COLO668 (cell line): ENCODE measurements around the gene CDK5R1.
A peak's percentile ranks its signal among the peaks of the same experiment; 100 is the strongest.

Experiments
- DNase-seq: peaks from one replicate; lab custom pipeline; 2025; ENCODE audit not compliant: unreplicated experiment; lab: John Stamatoyannopoulos, UW

The CDK5R1 gene

GRCh38 chr17:32470405-32471167, 16.2 kb upstream of the CDK5R1 start:
- no peak for DNase-seq

DNA sequence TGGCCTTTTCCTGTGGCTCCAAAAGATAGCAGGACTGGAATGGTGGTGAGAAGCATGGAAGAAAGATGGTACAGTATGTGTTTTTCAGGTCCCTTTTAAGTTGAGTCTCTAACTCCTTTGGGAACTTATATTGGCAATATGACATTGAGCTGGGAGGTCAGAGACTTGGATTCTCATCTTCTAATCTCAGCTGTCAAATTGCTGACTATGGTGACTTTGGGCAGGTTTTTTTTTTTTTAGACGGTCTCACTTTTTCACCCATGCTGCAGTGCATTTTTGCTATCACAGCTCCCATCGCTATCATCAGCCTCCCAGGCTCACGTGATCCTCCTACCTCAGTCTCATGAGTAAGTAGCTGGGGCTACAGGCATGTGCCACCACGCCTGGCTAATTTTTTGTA, 15.1 kb upstream of the CDK5R1 start:
- no peak for DNase-seq

GRCh38 chr17:32475258-32475657, 11.5 kb upstream of the CDK5R1 start:
- no peak for DNase-seq

DNA sequence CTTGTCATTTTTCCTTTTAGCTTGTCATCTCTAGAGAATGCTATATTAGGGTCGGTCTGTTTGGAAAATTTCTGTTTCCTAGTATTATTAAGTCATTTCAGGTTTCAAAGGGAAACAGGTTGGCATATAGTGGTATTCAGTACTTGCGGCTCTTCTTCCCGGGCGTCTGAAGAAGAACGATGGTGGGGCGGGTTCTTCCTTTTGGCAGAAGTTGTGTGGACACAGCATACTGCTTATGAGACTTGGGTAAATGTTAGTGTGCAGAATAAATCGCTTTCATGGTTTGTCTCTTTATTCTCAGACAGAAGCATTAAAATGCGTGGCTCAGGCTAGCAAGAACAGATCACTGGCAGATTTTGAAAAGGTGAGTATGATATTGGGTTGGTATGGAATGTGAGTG, 9.6 kb upstream of the CDK5R1 start:
- DNase-seq, result no peak

DNA sequence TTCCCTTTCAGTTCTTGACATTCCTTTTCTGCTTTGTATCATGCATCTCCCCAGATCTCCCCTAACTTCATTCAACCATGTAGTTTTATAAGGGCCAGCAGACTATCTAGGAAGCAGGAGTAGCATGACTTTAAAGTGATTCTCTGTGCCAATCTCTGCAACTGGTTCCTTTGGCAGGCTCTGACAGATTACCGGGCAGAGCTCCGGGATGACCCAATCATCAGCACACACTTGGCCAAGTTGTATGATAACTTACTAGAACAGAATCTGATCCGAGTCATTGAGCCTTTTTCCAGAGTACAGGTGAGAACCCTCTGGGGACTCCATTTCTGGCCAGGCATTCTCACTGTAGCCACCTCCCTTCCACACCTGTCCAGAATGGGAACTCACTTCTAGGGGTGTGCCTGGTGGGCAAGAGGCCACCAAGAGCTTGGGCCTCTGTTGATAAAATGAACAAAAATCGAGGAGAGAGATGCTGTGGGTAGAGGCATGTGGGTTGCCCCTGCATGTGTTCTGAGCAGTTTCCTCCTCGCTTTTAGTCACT, 7.6 kb upstream of the CDK5R1 start:
- no peak for DNase-seq

GRCh38 chr17:32481193-32481592, 5.6 kb upstream of the CDK5R1 start:
- DNase-seq, result no peak

- DNase-seq, result no peak
These were observed 4.0 kb upstream of the CDK5R1 start for GRCh38 chr17:32482568-32483320.

- no peak for DNase-seq
These were observed 3.3 kb upstream of the CDK5R1 start for GRCh38 chr17:32483451-32484019.

GRCh38 chr17:32484041-32484461, 2.7 kb upstream of the CDK5R1 start:
- no peak for DNase-seq

DNA sequence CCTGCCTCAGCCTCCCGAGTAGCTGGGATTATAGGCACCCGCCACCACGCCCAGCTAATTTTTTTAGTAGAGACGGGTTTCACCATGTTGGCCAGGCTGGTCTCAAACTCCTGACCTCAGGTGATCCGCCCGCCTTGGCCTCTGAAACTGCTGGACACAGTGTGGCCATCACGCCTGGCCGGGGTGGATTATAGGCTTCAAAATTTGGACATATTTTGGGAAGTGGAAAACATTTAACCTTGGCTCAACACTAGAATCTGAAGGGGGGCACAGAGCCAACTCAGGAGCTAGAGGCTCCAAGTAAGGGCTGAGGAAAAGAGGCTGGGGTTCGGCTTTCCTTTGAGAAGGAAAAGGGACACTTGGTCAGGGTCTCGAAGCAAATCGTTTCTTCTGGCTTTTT, 2.2 kb upstream of the CDK5R1 start:
- no peak for DNase-seq

- DNase-seq, result no peak
These were observed 1.3 kb upstream of the CDK5R1 start for GRCh38 chr17:32485261-32486110.

GRCh38 chr17:32486111-32486700, 587 bp upstream of the CDK5R1 start:
- peak; percentile 85 for DNase-seq

DNA sequence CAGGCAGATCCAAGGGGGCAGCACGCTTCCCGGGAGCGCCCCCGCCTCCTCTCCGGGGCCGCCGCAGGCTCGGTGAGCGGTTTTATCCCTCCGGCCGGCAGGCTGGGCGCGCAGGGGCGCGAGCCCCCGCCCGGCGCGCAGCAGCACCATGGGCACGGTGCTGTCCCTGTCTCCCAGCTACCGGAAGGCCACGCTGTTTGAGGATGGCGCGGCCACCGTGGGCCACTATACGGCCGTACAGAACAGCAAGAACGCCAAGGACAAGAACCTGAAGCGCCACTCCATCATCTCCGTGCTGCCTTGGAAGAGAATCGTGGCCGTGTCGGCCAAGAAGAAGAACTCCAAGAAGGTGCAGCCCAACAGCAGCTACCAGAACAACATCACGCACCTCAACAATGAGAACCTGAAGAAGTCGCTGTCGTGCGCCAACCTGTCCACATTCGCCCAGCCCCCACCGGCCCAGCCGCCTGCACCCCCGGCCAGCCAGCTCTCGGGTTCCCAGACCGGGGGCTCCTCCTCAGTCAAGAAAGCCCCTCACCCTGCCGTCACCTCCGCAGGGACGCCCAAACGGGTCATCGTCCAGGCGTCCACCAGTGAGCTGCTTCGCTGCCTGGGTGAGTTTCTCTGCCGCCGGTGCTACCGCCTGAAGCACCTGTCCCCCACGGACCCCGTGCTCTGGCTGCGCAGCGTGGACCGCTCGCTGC, 832 bp downstream of the CDK5R1 start:
- DNase-seq, result peak; percentile 38

- no peak for DNase-seq
These were observed 1.4 kb downstream of the CDK5R1 start for GRCh38 chr17:32488177-32488542.

- no peak for DNase-seq
These were observed 1.9 kb downstream of the CDK5R1 start for GRCh38 chr17:32488604-32489180.

GRCh38 chr17:32489320-32490100, 2.7 kb downstream of the CDK5R1 start:
- no peak for DNase-seq

- no peak for DNase-seq
These were observed 3.3 kb downstream of the CDK5R1 start for GRCh38 chr17:32490101-32490482.

DNA sequence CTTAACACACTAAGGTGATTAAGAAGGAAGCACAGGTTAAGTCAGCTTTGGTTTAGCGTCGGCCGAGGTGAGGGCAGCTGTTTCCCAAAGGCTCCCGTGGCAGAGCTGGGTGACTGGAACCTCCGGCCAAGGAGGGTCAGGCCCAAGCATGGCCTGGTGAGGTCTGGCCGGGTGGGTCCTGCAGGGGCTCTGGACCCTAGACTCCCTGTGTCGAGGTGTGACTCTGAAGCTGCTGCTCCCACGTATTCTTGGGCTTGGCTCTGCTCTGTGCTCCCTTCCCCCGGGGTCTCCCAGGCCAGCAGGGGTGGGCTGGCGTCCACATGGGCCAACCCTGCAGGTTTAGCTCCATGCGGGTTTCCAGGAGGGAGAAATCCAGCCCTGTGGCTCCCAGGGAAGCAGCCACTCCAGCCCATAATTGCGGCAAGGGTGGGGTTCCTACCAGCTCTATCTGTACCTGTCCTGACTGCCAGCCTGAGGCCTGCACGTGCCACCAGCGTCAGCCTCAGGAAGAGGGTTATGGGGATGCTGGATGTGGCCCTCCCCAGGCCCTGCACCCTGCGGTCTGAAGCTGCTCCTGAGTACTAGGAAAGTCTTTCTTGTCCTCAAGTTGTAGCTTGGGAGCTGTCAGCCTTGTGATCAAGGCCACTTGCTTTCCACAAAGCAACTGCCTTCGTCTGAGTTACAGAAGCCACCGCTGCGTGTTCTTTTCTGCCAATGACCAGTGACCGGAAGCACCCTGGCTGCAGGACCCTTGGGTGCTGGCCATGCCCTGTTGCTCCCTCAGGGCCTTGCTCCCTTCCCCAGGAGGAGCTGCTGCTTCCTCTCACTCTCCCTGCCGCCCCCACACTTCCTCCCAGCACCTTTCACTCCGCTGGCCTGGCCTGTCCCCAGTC, 4.8 kb downstream of the CDK5R1 start:
- no peak for DNase-seq
